Measurements from ENCODE around the gene IFT27.

GRCh38 chr22:36814801-36815200 is 38.9 kb upstream of the IFT27 start:
- TF ChIP-seq POLR2A (IDR thresholded peaks at IDR 0.05; ENCODE audit: low read length) (no peak), GATA1 (IDR thresholded peaks at IDR 0.05; ENCODE audit: low read depth, low read length) (no peak)
